GM19324 (cell line): ENCODE data around the gene UNC5CL.

Experiments used
- ATAC-seq: cut with Tn5 transposase; IDR thresholded peaks from one replicate; pipeline ENCODE4 v1.9.1; 2021; ENCODE audit warnings: mild to moderate bottlenecking, moderate library complexity; ENCODE audit not compliant: unreplicated experiment, low FRiP score

Gene UNC5CL

GRCh38 chr6:40982917-40983316 lies 56.1 kb downstream of the UNC5CL start:
- no peak for ATAC-seq

GRCh38 chr6:40978687-40979289 lies 60.2 kb downstream of the UNC5CL start:
- ATAC-seq: no peak

- no peak for ATAC-seq
Measured at GRCh38 chr6:40977695-40978094, 61.3 kb downstream of the UNC5CL start.

GRCh38 chr6:40977085-40977484 lies 61.9 kb downstream of the UNC5CL start:
- ATAC-seq: no peak
